ENCODE results near the gene SLC2A11.

- TF ChIP-seq CTCF (IDR thresholded peaks at IDR 0.05; ENCODE audit: insufficient read depth, low read length, poor library complexity, severe bottlenecking) (no peak), EZH2phosphoT487 (conservative IDR thresholded peaks at IDR 0.05; ENCODE audit: low read length) (no peak)
Observed at GRCh38 chr22:23878219-23878618, 20.5 kb downstream of the SLC2A11 start.

All from SU-DHL-6 (cell line).